Hepatocyte (in vitro differentiated cells): ENCODE measurements around the gene NUAK2.

ENCODE experiments used
- EZH2 ChIP-seq: fragments of 200-600 bp; sonication (generic); IDR thresholded peaks from 2 replicates; pipeline ENCODE4 v1.6.1; 2016; ENCODE audit warnings: antibody characterized with exemption, mild to moderate bottlenecking, borderline replicate concordance
- EZH2phosphoT487 ChIP-seq: fragments of 200-600 bp; sonication (generic); IDR thresholded peaks from one replicate; pipeline ENCODE4 v1.6.1; 2018; ENCODE audit warnings: antibody characterized with exemption, mild to moderate bottlenecking, low read depth, moderate library complexity; ENCODE audit not compliant: unreplicated experiment, severe bottlenecking
- TF ChIP-seq, protein P1 (sequence below): fragments of 200-600 bp; sonication (generic); IDR thresholded peaks from 2 replicates; pipeline ENCODE4 v1.5.1; 2016; ENCODE audit warnings: antibody characterized with exemption, mild to moderate bottlenecking; ENCODE audit not compliant: poor library complexity

DNA sequence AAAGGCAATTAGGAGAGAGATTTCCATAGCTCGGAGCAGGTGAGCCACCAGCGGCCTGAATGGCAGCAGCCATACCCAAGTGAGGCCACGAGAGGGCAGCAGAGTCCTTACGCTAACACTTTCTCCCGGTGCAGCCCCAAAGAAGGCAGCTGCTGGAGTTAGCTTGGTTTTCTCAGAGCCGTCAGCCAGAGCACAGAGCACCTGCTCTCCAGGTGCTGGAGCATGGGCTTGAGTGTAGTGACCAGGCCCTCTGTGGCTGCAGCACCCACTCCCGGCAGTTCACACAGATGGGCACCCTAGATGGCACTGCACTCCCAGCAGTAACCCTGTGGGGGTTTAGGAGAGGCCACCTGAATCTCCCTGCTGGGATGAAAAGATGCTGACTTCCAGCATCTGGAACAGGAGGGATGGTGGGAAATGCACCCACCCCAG, 48.0 kb downstream of the NUAK2 start:
- TF ChIP-seq, protein P1, sequence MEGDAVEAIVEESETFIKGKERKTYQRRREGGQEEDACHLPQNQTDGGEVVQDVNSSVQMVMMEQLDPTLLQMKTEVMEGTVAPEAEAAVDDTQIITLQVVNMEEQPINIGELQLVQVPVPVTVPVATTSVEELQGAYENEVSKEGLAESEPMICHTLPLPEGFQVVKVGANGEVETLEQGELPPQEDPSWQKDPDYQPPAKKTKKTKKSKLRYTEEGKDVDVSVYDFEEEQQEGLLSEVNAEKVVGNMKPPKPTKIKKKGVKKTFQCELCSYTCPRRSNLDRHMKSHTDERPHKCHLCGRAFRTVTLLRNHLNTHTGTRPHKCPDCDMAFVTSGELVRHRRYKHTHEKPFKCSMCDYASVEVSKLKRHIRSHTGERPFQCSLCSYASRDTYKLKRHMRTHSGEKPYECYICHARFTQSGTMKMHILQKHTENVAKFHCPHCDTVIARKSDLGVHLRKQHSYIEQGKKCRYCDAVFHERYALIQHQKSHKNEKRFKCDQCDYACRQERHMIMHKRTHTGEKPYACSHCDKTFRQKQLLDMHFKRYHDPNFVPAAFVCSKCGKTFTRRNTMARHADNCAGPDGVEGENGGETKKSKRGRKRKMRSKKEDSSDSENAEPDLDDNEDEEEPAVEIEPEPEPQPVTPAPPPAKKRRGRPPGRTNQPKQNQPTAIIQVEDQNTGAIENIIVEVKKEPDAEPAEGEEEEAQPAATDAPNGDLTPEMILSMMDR = peak; percentile 92
- no peak for TF ChIP-seq EZH2
- TF ChIP-seq EZH2phosphoT487 = no peak
